ENCODE results near the gene ELK3.

Gene ELK3

DNA sequence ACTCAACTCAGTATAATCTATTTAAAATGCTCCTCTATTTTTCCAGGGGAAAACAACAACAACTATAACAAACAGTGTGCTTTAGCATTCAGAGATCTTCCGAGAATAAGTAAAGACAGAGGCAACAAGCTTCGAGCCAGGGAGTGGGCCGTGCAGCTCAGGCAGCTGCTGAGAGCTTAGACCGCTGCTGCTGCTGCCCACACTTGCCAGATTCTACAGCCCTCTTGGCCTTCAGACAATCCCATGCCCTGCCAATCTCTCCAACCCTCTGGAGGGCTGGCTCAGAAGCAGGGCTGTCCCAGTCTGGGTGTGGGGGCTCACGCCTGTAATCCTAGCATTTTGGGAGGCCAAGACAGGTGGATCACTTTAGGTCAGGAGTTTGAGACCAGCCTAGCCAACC is 23.4 kb upstream of the ELK3 start:
- H3K4me3 ChIP-seq (replicated peaks; ENCODE audit: low read depth, low read length) = no peak overlapping the region
- TF ChIP-seq, protein P1, sequence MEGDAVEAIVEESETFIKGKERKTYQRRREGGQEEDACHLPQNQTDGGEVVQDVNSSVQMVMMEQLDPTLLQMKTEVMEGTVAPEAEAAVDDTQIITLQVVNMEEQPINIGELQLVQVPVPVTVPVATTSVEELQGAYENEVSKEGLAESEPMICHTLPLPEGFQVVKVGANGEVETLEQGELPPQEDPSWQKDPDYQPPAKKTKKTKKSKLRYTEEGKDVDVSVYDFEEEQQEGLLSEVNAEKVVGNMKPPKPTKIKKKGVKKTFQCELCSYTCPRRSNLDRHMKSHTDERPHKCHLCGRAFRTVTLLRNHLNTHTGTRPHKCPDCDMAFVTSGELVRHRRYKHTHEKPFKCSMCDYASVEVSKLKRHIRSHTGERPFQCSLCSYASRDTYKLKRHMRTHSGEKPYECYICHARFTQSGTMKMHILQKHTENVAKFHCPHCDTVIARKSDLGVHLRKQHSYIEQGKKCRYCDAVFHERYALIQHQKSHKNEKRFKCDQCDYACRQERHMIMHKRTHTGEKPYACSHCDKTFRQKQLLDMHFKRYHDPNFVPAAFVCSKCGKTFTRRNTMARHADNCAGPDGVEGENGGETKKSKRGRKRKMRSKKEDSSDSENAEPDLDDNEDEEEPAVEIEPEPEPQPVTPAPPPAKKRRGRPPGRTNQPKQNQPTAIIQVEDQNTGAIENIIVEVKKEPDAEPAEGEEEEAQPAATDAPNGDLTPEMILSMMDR (IDR thresholded peaks at IDR 0.05; ENCODE audit: low read length, missing control alignments) = no peak
- no peak for DNase-seq (ENCODE audit: low read depth)

DNA sequence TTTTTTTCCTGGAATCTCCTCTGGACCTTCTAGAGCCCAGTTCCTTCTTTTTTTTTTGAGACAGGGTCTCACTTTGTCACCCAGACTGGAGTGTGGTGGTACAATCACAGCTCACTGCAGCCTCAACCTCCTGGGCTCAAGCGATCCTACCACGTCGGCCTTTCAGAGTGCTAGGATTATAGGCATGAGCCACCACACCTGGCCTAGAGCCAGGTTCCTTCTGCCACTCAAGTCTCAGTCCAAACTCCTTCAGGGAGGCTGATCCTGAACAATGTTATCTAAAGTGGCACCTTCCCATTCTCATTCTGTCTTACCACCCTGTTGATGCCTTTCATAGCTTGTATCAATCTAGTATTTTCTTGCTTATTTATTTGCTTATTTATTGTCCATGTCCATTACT is 22.3 kb upstream of the ELK3 start:
- DNase-seq (ENCODE audit: low read depth) = no peak
- H3K4me3 ChIP-seq (replicated peaks; ENCODE audit: low read depth, low read length) = no peak overlapping the region
- TF ChIP-seq, protein P1 (IDR thresholded peaks at IDR 0.05; ENCODE audit: low read length, missing control alignments) = no peak

DNA sequence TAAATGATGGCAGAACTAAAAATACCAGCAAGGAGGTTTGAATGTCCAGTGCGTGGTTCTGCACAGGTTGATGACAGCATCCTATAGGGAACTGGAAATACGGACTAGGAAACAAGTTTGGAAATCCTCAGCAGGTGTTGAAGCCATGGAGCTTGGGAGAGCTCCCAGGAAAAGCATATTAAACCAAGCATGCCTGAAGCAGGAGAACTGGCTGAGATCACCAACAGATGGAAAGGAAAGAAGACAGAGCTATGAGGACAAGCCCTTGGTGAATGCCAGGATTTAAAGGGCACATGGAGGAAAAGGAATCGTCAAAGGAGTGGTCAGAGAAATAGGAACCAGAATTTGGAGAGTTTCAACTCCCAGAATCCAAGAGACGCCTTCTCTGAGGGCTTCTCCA is 21.2 kb upstream of the ELK3 start:
- TF ChIP-seq, protein P1 (IDR thresholded peaks at IDR 0.05; ENCODE audit: low read length, missing control alignments) = no peak
- no peak for DNase-seq (ENCODE audit: low read depth)
- H3K4me3 ChIP-seq (replicated peaks; ENCODE audit: low read depth, low read length) = no peak overlapping the region

DNA sequence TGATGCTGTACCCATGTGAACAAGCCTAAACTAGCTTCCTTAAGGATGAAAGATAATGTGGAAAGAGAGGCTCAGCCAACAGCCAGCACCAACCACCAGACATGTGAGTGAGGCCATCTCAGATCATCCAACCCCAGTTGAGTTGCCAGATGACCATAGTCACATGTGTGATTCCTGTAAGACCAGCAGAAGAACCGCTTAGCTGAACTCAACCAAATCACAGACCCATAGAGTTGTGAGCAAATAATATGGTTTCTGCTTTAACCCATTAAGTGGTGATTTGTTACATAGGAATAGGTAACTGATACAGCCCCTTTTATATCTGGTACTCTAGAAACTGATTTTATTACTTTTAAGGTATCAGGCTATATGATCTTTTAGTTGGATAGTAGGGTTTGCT is 17.6 kb upstream of the ELK3 start:
- no peak overlapping the region for H3K4me3 ChIP-seq (replicated peaks; ENCODE audit: low read depth, low read length)
- TF ChIP-seq, protein P1 (IDR thresholded peaks at IDR 0.05; ENCODE audit: low read length, missing control alignments) = no peak

DNA sequence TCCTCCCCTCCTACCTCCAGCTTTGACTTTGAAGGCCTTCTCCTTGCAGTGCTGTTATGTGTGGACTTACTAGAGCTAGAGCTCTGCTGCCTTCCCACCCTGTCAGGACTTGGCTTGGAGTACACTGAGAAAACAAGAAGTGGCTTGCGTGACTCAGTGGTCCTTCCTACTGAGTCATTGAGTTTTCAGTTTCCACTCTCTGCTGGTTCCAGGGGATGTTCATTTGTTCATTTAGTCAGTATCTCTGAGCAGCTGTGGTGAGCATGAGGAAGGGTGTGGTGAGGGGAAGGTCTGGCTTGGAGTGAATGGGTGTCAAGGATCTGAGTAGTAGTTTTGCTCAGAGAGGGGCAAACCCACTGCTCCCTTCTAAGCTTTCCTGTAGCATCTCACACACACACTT is 17.2 kb upstream of the ELK3 start:
- H3K4me3 ChIP-seq (replicated peaks; ENCODE audit: low read depth, low read length) = no peak overlapping the region
- TF ChIP-seq, protein P1 (IDR thresholded peaks at IDR 0.05; ENCODE audit: low read length, missing control alignments) = no peak
- peak; percentile 63 for DNase-seq (ENCODE audit: low read depth)

More for the DNA sequence above, 17.6 kb upstream of the ELK3 start:
- no peak for DNase-seq (ENCODE audit: low read depth)

DNA sequence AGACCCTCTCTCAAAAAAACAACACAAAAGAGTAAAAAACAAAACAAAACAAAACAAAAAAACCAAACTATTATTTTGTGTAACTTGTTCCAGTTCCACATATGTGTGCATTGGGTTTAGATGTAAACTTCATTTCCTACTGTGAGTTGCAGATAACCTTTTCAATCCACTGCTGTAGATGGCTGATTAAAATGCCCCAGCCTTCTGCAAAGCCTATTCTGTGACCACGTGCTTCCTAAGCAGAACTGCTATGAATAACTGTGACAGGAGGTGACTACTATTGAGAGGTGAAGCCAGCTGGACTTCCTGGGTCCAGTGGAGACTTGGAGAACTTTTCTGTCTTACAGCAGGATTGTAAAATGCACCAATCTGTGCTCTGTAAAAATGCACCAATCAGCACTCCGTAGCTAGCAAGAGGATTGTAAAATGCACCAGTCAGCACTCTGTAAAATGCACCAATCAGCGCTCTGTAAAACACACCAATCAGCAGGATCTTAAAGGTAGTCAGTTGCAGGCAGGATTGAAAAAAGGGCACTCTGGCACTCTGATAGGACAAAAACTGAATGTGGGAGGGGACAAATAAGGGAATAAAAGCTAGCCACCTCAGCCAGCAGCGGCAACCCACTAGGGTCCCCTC is 10.3 kb upstream of the ELK3 start:
- no peak overlapping the region for H3K4me3 ChIP-seq (replicated peaks; ENCODE audit: low read depth, low read length)
- TF ChIP-seq, protein P1 (IDR thresholded peaks at IDR 0.05; ENCODE audit: low read length, missing control alignments) = no peak
- DNase-seq (ENCODE audit: low read depth) = no peak

DNA sequence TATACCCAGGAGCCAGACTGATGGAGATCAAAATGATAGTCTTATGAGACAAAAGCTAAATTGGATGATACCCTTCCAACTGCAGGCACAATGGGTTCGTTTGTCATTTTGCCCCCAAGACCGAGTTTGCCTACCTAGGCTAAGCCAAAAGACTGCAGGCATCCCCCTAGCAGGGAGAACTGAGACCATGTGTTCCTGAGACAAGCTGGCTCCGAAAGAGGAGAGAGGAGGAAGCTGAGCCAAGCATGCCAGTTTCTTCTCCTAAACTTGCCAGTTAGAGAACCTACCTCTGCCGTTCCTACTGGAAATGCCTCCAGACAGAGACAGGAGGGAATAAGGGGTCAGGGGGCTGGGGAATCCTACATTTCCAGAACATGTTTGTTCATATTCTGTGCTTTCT is 8.3 kb upstream of the ELK3 start:
- no peak overlapping the region for H3K4me3 ChIP-seq (replicated peaks; ENCODE audit: low read depth, low read length)
- TF ChIP-seq, protein P1 (IDR thresholded peaks at IDR 0.05; ENCODE audit: low read length, missing control alignments) = no peak
- no peak for DNase-seq (ENCODE audit: low read depth)
